Renal cortex interstitium (tissue), 11 donors: ENCODE measurements around the gene ROR1. TPM values are rescaled to one million over a fixed set of nuclear protein-coding genes. Genes with fewer than 3 reads are reported as not detected.

Source experiments
- DNase-seq, 11 donors: peaks; one replicate each; pipeline ENCODE4 v3.0.0-alpha.2; 2013; ENCODE audit warnings: low read depth in 9 of 11, low spot score in 4 of 11; ENCODE audit errors: extremely low read depth in 1 of 11
- polyA plus RNA-seq, 3 donors: library from polyadenylated mRNA; unstranded; fragments of 120-200 nt; gene quantifications; one replicate each; pipeline ENCODE4 v1.2.1, GENCODE V29; 2013; ENCODE audit not compliant: insufficient read length in 3 of 3

The ROR1 gene
- polyA plus RNA-seq, 3 donors = 31.0 to 35.7 (median 32.8) TPM

- DNase-seq = no peak
These were observed 348.1 kb downstream of the ROR1 start for GRCh38 chr1:64121766-64122385.

DNA sequence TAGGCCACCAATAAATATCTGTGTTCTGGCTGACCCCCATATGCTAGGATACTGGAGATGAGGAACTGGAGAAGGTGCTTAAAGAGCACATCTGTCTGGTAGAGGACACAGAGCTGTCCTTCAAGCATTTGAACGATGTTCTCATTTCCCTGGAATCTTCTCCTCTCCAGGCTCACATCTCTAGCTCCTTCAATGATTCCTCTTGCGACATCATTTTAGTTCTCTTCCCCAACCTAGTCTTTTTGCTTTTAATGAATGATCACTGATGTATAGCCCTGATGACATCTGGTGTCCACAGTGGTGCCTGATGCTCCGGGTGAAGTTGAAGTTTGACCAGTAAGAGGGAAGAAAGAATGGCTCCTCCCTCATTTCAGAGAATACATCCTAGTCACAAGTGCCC lies 348.8 kb downstream of the ROR1 start:
- no peak for DNase-seq

DNA sequence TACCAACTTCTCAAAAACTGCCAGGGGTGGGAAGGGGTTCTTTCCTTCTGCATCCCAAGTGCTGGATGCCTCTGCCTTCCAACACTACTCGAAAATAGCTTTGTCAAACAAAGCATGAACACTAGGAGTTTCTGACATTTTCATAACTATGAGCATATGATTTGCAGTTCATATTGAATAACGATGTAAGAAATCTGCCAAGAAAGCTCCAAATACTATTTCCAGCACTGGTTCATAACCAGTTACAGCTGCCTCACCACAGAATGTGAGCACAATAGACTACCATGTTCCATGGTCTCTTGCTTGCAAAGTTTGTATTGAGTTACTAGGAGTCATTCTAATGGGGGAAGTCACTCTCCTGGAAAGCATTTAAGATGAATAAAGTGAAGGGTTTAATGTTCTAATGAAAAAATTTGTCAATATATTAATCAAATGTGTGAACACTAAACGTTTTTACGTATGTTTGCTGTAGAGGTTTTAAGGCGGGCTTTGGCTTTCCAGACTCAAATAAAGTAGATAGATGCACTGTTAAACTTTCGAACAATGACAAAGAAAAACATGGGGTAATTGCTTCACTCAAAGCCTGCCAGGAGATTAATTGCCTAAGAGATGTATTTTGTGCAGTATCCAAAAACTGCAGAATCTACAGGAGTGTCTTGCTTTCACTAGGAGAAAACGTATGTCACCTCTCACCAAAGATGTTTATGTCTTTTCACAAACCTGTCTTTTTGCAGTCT lies 351.1 kb downstream of the ROR1 start:
- DNase-seq = peak in 2 of 11 donors; percentile 28 to 36

DNA sequence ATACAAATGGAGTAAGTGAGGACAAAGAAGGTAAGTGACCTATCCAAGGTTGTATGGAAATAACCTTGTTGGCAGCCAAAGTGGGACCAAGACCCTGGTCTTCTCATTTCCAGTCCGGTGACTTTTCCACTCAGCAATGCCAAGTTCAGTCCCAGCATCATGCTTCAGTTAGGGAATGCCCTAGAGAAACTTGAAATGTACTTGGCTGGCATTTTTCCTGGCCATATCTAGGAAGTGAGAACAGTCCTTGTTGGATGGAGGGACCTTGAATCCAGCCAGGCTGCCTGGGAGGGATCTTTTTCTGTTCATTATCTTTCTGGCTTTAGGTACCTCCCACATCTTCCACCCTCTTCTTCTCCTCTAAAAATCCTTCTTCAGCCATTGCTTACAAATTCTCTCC lies 352.8 kb downstream of the ROR1 start:
- DNase-seq = no peak

- no peak for DNase-seq
These were observed 353.5 kb downstream of the ROR1 start for GRCh38 chr1:64127297-64127696.

DNA sequence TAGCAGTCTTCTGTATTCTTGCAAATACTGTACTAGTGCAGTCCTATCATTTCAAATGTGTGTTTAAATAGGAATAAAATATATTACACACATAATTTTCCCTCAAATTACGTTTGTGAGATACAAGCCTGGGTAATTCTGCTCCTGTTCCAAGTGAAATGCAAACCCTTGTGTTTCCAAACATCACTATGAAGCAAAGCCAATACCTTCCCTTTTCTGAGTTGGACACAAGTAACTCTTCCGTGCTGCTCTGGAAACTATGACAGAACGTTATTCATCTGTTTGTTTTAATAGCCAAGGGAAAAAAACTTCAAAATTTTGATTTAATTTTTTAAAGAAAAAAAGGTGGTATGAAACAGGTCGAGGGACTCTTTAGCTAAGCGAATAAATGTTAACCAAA lies 355.9 kb downstream of the ROR1 start:
- no peak for DNase-seq

GRCh38 chr1:64131155-64131554 lies 357.3 kb downstream of the ROR1 start:
- DNase-seq = no peak

- DNase-seq = no peak
These were observed 359.2 kb downstream of the ROR1 start for GRCh38 chr1:64133036-64133435.

DNA sequence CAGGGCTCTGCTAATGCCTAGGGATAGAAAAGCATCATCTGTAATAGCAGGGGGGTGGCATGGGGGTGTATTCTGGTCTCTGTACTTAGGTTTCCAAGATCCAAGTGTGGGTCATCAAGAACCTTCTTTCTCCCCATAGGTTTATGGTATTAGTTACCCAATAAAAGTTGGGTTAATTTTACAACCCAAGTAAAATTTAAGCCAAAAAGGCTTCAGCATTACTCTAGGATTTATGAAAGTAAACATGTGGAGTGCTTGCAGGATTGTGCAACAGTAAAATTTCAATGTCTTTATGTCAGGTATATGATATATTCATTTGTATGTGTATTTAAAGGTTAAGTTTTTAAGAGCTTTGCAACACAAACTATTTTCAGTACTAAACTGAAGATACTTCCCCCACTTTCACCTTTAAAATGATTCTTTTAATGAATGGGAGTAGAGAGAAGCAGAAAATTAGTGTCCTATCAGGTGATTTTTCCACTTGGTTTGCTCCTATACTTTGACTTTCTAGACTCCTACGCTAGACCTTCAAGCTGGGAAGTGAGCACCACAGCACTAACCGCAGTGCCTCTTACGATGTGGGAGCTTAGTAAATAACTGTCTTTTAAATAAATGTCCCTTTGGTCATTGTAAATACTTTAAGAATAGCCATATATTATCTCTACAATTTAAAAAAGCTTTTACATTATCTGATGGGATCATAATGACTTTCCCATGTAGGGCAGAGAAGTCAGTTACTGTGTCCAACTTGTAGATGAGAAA lies 361.8 kb downstream of the ROR1 start:
- DNase-seq = no peak

- DNase-seq = no peak
These were observed 362.5 kb downstream of the ROR1 start for GRCh38 chr1:64136296-64136695.

DNA sequence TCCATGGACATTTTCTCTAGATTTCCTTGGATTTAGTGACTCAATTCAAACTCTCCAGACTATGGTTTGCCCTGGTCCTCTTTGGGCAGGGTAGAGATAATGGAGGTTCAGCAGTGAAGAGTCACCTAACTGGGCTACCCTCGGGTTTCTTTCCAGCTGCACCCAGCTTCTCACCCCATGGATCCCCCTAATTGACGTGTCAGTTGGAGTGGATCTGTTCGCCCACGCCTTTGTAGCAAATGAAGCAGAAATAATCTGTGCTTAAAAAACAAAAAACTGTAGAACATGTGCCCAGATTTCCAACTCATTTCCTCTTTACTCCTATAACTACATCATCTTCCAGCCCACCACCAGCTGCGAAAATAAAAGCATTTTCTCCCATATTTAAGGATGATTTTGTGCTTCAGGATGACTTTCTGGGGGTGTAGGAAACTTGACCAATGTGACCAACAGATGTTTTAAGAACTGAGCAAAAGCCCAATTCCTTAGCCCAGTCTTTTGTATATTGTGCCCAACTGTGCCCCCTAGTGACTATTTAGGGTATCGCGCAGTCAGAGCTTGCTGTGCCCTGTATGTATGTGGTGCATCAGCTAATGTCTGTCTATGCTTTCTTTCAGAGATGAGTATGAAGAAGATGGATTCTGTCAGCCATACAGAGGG lies 363.1 kb downstream of the ROR1 start:
- peak in 9 of 11 donors; percentile 61 to 88 (median 79) for DNase-seq

- no peak for DNase-seq
These were observed 363.6 kb downstream of the ROR1 start for GRCh38 chr1:64137412-64137803.

DNA sequence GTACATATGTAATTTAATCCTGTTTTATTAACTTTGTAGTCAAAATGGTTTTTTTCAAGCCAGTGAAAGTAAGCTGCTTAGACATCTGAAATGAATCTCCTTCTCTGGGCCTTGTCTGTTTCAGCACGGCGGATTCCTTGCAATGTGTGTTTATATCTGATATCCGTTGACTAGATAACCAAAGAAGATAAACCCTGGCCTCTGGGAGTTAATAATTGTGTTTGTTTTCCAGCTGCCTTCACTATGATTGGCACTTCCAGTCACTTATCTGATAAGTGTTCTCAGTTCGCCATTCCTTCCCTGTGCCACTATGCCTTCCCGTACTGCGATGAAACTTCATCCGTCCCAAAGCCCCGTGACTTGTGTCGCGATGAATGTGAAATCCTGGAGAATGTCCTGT lies 366.1 kb downstream of the ROR1 start:
- no peak for DNase-seq

DNA sequence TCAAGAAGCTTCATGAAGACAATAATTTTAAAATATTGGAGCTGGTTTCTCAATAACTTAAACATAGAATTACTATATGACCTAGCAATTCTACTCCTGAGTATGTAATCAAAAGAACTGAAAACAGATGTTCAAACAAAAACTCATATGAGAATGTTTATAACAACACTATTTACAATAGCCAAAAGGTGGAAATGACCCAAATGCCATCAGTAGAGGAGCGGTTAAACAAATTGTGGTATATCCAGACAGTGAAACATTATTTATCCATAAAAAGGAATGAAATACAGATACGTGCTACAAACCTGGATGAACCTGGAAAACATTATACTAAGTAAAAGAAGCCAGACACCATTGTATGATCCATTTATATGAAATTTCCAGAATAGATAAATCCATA lies 366.8 kb downstream of the ROR1 start:
- no peak for DNase-seq

DNA sequence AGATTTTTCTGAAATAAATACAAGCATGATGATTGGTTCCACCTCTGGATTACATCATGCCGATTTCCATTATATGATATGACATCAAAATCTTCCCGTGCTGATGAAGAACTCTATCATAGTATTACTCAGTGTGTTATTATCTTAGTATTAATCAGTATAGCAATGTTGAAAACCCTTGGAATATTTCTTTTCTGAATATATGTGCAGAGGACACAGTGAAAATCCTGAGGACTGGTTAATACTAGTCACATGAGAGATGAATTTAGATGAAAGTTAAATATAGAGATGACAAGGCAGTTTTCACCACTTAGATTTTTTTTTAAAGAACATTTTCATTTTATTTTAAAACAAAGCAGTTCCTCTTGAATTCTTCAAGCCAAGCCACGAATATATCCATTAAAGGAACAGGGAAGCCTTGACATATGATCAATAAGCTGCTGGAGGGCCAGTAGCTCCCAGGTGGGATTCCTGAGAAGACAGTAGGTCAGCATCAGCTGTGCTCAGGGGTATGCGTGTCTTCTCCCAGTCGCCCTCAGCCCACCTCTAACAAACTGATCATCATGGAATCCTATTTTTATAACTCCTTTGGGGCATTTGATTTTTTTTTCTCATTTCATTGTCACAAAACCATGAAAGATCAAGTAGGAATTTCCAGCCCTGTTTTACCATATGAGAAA lies 373.4 kb downstream of the ROR1 start:
- no peak for DNase-seq

DNA sequence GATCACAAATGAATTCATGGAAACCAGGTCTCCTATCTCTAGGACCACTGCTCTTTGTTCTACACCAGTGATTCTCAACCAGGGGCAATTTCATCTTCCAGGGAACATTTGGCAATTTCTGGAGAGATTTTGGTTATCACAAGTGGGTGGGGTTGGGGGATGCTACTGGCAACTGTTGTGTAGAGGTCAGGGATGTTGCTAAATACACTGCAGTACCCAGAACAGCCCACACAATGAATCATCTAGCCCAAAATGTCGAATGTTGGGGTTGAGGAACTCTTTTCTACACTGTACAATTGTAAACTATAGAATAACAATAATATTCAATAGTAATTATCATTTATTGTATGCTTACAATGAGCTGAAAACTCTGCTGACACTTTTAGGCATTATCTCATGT lies 373.9 kb downstream of the ROR1 start:
- DNase-seq = no peak

GRCh38 chr1:64150266-64150665 lies 376.4 kb downstream of the ROR1 start:
- DNase-seq = no peak

DNA sequence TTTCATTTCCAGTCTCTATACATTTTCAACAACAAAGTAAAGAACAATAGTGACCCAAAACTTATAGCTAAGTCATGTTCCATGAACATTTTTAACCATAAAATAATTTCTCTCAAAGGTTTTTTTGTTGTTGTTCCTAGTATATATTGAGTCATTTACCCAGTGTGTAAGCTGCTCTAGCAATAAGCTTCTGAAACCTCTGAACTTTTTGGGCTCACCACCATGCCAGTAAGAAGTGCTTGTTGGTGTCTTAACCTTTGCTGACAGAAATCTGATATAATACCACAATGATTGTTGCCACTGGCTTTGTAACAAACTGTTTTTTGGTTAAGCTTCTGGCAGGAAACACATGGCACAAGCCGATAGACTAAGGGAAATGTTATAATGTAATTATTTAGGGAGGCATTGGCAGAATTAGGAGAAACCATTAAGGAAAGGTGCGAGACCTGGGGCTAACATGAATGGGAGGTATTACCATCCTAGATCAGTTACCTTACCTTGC lies 377.0 kb downstream of the ROR1 start:
- DNase-seq = no peak

DNA sequence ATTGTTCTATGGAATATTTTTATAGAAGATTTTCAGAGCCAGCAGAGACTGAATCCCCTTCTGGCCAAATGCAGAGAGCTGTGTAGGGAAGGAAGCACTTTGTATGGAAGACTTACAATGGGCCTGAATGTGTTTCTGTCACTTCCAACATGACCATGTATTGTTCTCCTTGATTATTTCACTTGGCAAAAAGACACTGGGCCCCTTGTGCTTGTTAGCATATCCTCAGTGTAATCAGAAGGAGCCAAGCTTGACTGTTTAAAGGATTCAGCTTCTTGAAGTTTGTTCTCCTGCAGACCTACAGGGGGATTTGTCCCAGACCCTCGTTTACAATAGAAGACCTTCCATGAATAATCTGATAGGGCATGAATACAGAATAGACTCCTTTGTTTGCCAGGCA lies 381.5 kb downstream of the ROR1 start:
- no peak for DNase-seq
